GM11168 (cell line): ENCODE data around the gene SPATS1.

ENCODE experiments used
- in situ Hi-C: fragments of 300-500 bp; cut with MboI; formaldehyde crosslinking; loops from one replicate; pipeline ENCODE4 v1.12.0; 2022; ENCODE audit warnings: low sequenced_read_pairs; ENCODE audit not compliant: unreplicated experiment

Gene SPATS1

GRCh38 chr6:44377484-44377883, 35.0 kb downstream of the SPATS1 start:
- in situ Hi-C loops = no loop called here

GRCh38 chr6:44377971-44378370, 35.5 kb downstream of the SPATS1 start:
- in situ Hi-C loops = no loop called here

DNA sequence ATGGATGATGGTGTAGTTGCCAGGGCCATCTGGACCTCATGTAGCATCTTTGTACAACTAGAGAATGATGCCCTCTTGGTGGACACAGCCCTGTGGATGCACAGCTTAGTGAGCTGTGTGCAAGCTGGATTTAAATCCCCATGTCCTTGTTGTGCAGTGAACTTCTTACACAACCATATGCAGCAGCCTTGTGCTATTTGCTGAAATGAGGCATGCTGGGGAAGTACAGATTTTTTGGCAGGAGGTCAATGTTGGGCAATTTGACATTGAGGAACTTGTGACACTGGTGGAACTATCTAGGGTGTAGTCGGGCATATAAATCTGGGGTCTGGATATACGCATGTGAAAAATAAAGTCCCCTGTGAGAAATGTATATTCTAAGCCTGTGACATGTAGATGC, 39.3 kb downstream of the SPATS1 start:
- in situ Hi-C loops = no loop called here

- in situ Hi-C loops = no loop called here
These were observed 44.0 kb downstream of the SPATS1 start for GRCh38 chr6:44386364-44386928.

DNA sequence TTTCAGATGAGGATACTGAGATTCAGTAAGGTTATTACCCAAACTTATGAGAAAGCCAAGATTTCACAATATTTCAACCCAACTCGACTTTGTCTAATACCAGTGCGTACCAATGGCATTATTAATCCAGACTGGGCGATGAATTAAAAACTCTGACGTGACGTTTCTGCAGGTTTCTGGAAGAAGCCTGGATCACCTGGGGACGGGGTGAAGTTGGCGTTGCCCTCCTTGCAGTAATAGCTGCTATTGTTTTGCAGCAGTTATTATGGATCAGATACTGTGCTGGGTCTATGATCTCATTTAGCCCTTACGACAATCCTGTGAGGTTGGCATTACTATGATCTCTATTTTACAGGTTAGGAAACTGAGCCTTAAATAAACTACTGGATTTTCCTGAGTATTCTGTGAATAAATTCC, 44.5 kb downstream of the SPATS1 start:
- in situ Hi-C loops = no loop called here

GRCh38 chr6:44387346-44388134, 45.1 kb downstream of the SPATS1 start, which contains the start of gene CDC5L:
Gene CDC5L (plus strand): TSS chr6:44387706. CDS start chr6:44387824, 118 bp downstream.
- in situ Hi-C loops = no loop called here

- in situ Hi-C loops = no loop called here
These were observed 45.7 kb downstream of the SPATS1 start for GRCh38 chr6:44388135-44388487.

DNA sequence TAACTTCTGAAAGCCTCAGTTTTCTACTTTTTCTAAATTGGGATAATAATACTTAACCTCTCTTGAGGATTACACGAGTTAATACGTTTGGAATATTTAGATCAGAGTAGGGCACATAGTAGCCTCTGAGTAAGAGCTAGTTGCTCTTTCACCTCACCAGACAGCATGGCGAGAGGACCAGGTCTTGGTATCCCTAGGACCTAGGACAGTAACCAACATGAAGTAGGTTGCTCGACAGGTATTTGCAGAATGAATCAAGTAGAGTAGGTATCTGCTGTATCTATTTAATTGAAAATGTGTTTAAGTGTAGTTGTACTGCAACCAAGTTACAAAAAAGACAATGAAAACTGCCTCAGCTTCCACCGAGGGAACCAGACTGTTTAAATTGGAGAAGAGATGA, 46.4 kb downstream of the SPATS1 start:
- in situ Hi-C loops = no loop called here

GRCh38 chr6:44390158-44390683, 47.8 kb downstream of the SPATS1 start:
- in situ Hi-C loops = no loop called here
